ENCODE data around the gene DNAAF8.
"Not testable (repeated sequence)": the region's sequence is repeated elsewhere in the genome, so short reads cannot be mapped to it uniquely, and the experiment has no call there.

The DNAAF8 gene

DNA sequence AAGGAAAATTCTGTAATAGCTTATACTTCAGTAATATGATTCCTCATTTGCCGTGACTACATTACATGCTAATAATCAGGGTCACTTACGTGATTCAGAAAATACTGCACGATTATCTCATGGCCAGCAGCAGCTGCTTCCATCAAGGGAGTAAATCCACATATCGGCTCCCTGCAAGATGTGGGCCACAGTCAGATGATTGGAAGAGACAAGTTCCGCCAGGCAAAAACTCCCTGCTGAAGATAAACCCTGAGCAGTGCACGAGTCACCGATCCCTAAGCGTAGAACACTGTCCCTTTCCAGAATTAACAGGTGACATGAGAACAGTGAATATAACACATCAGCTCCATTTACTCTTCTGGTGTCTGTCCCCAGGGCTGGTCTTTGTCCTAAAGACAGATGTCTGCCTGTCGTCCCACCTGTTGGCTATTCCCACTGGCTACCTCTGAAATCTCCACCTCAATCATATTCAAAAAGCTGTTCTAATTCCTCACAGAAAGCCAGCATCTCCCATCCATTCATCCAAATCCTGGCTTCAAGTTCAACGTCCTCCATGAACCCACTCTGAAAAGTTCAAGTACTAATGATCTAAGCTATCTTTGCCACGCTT is 9.6 kb upstream of the DNAAF8 start:
- DNase-seq, result no peak

DNA sequence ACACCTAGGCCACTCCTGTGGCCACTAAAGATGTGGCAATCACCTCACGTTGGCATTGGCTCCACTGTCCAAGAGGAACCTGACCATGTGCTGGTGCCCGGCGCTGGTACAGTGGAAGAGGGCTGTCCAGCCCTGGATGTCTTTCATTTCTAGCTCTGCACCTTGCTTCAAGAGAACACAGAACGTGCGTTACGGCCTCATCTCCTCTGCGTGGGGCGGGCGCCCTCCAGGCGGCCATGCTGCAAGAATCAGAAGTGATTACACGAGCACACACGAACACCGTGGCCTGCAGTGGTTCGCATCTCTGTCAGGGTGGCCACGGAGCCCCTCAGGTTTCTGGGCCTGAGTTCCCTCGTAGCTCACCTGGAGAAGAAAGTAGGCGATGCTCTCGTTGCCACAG is 7.7 kb upstream of the DNAAF8 start:
- no peak for DNase-seq

DNA sequence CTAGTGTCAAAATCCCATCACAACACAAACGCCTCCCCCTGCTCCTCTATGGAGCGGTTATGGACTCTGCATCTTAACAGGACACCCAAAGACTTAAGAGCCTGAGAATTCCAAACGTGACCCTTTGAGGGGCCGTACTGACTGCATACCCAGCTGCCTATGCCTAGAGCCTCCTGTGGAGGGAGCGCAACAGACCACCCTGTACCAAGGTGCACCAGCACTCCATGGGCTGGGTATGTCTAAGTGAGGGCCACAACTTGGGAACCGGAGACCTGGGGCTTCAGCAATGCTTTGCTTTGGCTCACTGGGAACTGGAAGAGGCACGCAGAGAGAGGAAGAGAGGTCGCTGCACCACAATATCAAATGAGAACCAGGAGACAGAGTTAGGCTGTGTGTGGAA is 5.7 kb upstream of the DNAAF8 start:
- DNase-seq, result no peak

DNA sequence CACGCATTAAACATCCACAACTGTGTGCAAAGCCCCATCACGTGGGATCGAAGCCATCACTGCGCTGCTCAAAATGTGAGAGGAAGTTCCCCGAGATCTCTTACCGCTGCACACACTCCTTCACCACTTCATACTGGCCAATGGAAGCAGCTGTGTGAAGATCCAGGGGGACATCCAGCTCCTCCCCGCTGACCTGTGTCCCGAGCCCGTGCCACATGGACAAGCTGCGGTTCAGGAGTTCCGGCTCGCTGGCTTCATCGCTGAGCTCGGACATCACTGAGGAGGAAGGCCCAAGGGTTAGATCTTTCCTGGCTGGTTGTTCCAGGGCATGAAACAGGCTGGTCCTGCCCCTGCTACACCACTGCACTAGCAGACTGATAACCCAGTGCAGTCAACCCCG is 4.5 kb upstream of the DNAAF8 start:
- DNase-seq, result no peak

DNA sequence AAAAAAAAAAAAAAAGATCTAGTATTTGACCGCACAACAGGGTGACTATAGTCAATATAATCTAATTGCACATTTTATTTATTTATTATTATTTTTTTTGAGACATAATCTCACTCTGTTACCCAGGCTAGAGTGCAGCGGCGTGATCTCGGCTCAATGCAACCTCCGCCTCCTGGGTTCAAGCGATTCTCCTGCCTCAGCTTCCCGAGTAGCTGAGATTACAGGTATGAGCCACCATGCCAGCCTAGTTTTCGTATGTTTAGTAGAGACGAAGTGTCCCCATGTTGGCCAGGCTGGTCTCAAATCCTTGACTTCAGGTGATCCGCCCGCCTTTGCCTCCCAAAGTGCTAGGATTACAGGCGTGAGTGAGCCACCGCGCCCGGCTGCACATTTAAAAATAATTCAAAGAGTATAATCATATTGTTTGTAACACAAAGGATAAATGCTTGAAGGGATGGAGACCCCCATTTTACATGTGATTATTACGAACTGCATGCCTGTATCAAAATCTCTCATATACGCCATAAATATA is 1.1 kb upstream of the DNAAF8 start:
- no peak for DNase-seq

DNA sequence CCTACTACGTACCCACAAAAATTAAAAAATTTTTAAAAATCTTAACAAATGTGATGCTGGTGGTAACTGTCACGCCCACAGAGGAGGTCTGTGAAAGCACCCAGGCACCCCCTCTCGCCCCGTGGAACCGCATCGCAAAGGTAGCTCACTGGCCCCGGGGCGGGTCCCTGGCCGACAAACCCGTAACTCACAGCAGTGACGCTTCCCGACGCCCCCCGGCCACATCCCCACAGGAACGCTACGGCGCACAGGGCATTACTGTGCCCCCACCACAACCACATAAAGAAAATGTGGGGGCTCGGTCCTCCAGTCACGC is 632 bp upstream of the DNAAF8 start:
- DNase-seq, result no peak

DNA sequence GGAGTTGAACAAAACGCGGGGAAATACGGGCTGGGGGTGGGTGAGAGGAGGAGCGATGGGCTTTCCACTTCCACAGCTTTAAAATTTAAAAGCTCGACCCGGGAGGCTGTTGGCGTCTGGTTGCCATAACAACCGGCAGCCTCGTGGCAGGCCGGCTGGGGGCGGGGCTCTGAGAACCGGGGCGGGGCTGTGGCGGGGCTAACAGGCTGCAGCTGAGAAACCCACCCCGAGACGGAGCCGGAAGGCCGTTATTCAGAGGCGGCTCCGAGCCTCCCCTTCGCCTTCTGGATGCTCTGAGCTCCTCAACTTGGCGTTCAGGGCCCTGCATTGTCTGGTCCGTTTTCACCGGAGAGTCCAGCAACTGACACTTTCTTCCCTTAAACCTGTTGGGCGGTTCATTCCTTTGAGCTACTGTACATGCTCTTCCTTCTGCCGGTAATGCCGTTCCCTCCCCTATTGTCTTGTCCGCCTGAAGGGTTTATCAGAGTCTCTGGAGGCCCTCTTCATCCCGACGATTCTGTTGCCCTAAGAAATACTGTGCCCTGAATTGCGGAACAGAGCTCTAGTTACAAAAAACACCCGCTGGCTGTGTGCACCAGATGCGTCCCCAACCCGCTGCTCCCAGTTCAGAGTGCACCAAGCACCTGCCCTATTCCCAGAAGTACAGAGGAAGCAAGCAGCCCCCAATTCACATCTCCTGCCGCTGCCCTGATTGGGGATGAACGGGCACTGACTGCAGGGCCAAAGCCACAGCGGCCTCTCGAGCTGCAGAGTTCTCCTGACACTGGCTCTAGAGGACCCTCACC is 596 bp downstream of the DNAAF8 start:
- peak in 13 of 14 donors; percentile 12 to 81 (median 65) for DNase-seq

DNA sequence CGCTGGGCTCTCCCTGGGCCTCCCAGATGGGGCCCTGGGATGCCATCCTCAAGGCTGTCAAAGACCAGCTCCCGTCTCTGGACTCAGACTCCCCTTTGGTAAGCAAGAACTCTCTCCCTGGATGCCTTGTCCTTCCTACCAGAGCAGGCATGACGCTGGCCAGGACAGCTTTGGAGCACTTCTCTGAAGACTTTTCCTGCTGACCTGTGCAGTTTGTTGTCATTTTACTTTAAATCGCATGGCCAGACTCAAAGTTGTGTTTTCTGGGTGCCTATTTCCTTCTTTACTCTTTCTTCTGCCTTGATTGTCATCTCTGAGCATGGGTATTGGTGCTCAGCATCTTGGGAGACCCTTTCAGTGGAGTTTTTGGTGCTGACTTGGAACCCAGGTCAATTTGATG is 2.2 kb downstream of the DNAAF8 start:
- no peak for DNase-seq

DNA sequence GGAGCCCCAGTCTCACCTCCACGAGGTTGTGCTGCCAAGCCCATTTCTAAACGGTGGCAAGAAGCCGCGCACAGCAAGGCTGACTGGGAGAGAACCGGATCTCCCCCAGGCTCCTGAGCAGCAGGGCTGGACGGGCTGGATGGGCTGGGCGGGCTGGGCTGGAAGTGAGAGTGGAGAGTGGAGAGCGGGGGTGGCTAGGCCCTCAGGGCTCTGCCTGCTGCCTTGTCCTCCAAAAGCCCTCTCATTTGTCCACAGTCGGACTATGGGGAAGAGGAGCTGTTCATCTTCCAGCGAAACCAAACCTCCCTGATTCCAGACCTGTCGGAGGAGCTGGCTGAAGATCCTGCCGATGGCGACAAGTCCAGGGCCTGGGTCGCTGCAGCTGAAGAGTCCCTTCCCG is 3.2 kb downstream of the DNAAF8 start:
- DNase-seq, result no peak

DNA sequence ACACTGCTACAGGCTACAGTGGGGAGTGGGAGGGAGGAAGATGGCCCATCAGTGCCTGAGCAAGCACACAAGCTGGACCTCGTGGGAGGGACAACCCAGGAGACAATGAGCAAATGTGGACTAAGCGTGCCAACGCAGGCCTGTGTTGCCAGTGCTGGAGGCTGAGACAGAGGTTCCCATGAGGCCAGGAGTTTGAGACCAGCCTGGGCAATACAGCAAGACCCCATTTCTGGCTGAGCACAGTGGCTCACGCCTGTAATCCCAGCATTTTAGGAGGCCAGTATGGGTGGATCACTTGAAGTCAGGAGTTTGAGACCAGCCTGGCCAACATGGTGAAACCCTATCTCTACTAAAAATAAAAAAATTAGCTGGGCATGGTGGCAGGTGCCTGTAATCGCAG is 4.0 kb downstream of the DNAAF8 start:
- not testable (repeated sequence) for DNase-seq

DNA sequence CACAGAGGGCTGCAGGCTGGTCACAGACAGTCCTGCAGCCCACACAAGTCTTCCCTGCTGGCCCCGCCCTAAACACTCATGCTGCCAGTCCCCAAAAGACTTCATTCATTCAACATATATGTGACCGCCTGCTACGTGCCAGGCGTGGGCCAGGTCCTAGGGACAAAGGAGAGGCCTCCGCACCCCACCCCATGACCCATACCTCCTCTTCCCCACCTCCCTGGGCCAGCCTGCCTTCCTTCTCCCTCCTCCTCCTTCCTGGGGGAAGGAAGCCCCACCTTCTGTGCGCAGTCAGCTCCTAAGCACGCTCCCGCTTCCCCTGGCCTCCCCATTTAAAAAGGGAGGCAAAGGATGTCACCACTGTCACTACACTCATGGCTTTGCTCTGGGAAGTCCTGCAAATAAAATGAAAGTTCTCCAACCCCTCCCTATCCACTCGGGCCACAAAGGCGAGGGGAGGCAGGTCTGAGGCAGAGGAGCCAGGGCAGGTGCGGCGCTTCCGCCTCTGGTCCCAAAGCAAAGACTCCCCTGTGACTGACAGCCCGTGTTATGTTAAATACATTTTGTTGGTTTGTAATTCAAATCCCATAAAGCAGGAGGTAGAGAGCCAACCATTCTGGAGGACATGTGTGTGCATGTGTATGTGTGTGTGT is 9.0 kb downstream of the DNAAF8 start:
- no peak for DNase-seq

DNA sequence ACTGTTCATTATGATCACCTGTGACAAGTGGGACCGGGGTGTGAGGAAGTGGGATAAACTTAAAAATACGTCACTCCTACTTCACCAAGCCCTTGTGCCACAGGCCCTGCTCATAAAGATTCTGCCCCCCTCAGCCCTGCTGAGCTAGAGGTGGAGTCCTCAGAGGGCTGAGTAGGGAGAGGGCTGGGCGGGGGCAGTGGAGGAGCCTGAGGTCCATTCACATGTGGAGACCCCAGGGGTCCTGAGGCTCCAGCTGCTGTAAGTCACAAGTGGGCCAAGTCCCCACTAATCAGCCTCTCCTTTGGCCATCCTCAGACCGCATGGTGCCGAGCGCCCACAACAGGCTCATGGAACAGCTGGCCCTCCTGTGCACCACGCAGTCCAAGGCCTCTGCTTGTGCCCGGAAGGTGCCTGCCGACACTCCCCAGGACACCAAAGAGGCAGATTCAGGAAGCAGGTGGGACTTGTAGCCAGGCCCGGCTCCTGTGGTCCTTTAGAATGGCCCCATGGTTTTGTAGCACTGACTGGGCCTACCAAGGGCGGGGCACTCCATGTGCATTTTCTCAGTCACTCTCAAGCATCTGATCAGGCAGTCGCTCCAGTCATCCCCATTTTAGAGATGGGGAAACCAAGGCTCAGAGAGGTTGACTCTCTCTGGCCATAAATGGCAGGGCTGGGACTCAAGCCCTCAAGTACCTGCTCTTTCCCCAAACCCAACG is 10.4 kb downstream of the DNAAF8 start:
- no peak for DNase-seq

DNA sequence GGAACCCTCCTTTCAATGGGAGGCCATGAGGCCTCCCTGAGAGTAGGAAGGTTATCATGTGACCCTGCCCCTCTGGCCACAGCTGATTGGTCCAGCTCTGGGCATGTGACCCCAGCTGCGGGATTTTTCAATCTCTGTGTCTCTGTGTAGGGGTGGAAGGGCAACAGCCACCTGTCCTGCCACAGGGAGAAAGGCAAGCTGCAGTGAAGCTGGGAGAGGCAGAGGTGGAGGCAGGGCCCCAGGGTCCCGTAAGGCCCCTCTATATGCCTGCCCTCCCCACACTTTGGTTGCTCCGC is 10.9 kb downstream of the DNAAF8 start:
- DNase-seq, result no peak

DNA sequence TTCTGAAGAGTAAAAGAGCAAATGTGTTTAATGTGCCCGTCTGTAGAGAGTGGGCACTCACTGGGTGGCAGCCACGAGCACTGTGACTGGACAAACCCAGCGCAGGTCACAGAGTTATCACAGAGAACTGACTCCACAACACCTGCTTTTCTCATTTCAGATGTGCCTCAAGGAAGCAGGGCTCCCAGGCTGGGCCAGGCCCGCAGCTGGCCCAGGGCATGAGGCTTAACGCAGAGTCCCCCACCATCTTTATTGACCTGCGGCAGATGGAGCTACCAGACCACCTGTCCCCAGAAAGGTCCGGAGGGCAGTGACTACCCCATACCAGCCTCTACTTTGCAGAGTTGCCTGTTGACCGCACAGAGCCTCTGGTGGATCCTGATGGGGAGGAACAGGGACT is 11.9 kb downstream of the DNAAF8 start:
- no peak for DNase-seq

DNA sequence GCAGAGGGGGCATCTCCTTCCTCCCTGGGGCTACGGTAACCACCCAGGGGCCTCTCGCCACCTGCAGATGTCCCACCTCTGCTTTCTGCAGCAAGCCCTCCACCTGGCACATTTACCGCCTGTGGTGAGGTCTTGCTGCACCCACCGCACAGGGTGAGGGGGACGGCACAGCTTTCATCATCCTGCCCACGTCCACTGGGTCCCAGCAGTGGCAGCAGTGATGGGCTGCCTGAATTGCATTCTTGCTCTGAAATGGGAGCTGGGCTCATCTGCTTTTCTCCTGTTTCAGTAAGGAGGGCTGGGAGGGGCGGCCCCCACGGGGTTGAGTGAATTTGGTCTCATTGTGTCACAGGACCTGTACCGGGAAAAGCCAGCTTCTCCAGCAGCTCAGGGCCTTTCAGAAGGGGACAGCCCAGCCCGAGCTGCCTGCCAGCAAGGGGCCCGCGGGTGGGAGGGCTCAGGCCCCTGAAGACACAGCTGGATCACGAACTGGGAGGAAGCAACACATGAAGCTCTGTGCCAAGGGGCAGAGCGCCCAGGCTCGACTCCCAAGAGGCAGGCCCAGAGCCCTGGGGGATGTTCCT is 12.7 kb downstream of the DNAAF8 start:
- DNase-seq, result peak in 4 of 14 donors; percentile 13 to 43 (median 22)

DNA sequence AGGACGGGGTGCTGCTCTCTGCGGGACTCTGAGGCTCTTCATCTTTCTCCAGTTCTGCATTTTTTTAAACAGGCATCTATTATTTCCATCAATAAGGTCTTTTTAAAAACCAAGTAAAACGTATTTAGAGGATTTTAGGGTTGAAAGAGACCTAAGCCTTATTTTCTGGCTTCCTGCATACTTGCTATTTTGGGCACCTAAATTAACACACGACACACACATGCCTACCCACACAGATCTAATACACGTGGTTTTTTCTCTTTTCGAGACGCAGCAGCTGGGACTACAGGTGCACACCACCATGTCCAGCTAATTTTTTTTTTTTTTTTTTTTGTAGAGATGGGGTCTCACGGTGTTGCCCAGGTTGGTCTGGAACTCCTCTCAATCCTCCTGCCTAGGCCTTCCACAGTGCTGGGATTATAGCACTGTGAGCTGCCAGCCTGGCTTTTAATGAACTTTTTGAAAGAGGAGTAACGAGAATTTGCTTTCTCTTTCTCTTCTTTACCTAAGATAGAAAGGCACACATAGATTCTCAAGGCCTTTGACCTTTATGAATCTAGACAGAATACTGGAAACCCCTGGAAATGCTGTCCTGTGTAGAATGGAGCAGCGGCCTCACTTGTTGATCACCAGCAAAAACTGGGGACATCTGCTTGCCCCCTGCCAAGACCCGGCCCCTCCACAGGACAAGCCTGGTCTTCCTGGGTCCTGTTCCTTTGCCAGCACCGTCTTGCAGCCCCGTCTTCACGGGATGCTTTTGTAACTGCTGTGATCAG is 13.8 kb downstream of the DNAAF8 start:
- DNase-seq, result no peak

DNA sequence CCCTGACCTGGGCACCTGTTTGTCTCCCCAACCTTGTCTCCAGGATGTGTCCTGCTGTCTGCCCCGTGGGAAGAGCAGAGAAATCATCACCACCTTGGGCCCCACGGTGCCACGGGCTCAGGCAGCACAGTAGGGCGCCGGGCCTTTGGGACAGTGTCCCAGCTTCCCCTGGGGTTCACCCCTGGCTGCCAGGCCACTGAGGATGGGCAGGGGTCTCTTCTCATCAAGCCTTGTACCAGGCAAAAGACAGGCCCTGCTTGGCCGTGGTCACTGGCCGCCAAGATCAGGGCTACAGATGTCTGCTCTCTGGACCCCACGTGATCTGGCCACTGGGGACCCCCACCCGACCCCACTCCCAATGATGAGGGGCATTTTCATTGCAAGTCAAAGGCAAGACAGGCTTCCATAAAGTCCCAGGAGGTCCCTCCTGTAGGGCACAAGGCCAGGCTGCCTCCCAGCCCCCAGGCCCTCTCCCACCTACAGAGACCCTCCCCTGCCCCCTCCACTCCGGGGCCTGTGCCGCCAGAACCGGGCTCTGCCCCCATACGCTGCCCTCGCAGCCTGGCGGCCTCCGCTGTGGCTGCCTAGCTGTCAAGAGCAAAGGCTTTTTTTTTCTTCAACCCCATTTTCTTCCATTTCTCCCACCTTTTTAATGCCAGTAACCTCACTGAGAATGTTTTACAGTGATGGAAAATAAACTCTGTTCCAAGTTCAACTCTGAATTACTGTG is 14.5 kb downstream of the DNAAF8 start:
- DNase-seq, result no peak

DNA sequence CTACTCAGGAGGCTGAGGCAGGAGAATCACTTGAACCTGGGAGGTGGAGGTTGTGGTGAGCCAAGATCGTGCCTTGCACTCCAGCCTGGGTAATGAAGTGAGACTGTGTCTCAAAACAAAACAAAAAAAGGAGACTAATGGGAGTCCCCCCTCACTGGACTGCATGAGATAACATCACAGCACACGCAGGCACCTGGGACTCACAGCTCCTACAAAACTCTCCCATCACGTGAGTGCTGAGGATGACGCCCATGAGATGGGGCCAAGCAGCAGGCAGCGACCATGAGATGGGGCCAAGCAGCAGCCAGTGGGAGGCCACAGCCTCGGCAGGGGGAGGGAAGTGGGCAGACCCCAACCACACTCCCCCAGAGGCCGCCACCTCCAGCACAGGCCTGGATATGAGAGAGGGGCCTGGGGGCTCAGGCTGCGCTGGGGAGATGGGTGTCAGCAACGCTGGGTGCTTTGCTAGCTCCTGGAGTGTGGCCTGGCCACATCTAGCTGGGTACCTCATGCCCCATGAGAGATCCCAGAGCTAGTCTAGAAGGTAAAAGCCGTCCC is 15.4 kb downstream of the DNAAF8 start:
- no peak for DNase-seq

DNA sequence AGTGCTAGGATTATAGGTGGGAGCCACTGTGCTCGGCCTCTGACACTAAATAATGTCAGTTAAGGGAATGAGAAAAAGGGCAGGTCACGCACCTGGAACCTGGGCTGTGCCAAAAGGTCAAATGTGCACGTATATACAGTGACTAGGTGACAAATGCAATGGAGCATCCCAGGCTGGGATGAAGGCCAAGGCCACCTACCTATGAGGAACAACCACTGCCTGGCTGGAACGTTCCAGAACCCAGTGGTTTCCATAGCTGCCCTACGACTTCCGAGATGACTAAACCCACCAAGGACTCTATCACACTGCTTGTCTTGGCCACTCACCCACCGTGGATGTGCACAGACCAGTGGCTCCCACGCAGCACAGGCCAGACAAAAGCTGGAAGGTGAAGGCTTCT is 16.6 kb downstream of the DNAAF8 start:
- DNase-seq, result no peak

DNA sequence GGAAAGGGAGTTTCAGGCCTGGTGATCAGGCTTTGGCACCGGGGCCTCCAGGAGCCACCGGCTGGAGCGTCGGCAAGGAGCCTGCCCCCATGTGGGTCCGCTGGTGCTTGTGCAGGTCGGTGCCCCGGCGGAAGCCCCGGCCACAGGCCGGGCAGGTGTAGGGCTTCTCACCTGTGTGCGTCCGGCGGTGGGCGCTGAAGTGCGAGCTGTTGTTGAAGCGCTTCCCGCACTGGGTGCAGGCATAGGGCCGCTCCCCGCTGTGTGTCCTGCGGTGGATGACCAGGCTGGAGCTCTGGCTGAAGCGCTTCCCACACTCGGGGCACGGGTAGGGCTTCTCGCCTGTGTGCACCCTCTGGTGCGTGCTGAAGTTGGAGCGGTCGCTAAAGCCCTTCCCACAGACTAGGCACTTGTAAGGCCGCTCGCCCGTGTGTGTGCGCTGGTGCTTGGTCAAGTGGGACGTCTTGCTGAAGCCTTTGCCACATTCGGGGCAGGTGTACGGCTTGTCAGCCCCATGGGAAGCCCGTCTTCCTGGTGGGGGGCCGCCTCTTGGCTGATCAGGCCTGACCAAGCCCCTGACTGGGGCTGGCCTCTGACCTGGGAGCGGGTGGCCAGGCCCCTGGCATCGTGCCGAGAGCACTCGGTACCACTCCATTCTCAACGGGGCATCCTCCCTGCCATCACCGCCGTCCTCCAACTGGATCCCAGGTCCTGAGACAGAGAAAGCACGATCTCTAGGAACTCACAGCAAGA is 18.2 kb downstream of the DNAAF8 start:
- no peak for DNase-seq

Measured in C1 segment of cervical spinal cord (tissue), 14 donors.